DND-41 (cell line): ENCODE measurements around the gene ADGRF5.
A peak's percentile ranks its signal among the peaks of the same experiment; 100 is the strongest.

Experiments
- EZH2 ChIP-seq: IDR thresholded peaks from 3 replicates; pipeline ENCODE4 v1.6.1; 2012; ENCODE audit warnings: borderline replicate concordance, low read depth, mild to moderate bottlenecking, moderate library complexity, low read length, inconsistent platforms; ENCODE audit not compliant: severe bottlenecking
- TF ChIP-seq, protein P1 (sequence below): IDR thresholded peaks from 2 replicates; pipeline ENCODE4 v1.5.1; 2012; ENCODE audit warnings: borderline replicate concordance, low read length, moderate library complexity, mild to moderate bottlenecking; ENCODE audit not compliant: poor library complexity, severe bottlenecking; ENCODE audit errors: extremely low read depth

- TF ChIP-seq, protein P1, sequence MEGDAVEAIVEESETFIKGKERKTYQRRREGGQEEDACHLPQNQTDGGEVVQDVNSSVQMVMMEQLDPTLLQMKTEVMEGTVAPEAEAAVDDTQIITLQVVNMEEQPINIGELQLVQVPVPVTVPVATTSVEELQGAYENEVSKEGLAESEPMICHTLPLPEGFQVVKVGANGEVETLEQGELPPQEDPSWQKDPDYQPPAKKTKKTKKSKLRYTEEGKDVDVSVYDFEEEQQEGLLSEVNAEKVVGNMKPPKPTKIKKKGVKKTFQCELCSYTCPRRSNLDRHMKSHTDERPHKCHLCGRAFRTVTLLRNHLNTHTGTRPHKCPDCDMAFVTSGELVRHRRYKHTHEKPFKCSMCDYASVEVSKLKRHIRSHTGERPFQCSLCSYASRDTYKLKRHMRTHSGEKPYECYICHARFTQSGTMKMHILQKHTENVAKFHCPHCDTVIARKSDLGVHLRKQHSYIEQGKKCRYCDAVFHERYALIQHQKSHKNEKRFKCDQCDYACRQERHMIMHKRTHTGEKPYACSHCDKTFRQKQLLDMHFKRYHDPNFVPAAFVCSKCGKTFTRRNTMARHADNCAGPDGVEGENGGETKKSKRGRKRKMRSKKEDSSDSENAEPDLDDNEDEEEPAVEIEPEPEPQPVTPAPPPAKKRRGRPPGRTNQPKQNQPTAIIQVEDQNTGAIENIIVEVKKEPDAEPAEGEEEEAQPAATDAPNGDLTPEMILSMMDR = peak; percentile 74
- TF ChIP-seq EZH2 = no peak
These were observed 72.9 kb downstream of the ADGRF5 start for GRCh38 chr6:46848684-46849360.
